Sigmoid colon (tissue), 3 donors: ENCODE measurements around the gene WFDC11.

Experiments used
- CTCF ChIP-seq, 4 experiments: fragments of 450-650 bp in 3 of 4; fragments of 200-600 bp in 1 of 4; IDR thresholded peaks; one replicate each; pipeline ENCODE4 v1.5.1; 2016 to 2019; ENCODE audit warnings: antibody characterized with exemption in 4 of 4, mild to moderate bottlenecking in 3 of 4, moderate library complexity in 2 of 4
- POLR2A ChIP-seq, 2 donors: fragments of 450-650 bp; IDR thresholded peaks; one replicate each; pipeline ENCODE4 v1.6.1; 2016; ENCODE audit warnings: antibody characterized with exemption in 2 of 2, mild to moderate bottlenecking in 2 of 2, moderate library complexity in 2 of 2

- TF ChIP-seq CTCF (IDR thresholded peaks at IDR 0.05): no peak
- no peak for TF ChIP-seq POLR2A (IDR thresholded peaks at IDR 0.05)
Observed at GRCh38 chr20:45701873-45702272, 31.8 kb upstream of the WFDC11 start, which contains the start of gene WFDC13.
